Parathyroid adenoma (tissue), 2 donors: ENCODE data around the gene AKIRIN2.

ENCODE experiments used
- H2AFZ ChIP-seq: fragments of 300-600 bp; sonication (generic); one replicate; pipeline ENCODE4 v1.7.0; 2017; ENCODE audit warnings: antibody characterized with exemption, mild to moderate bottlenecking
- H3K27ac ChIP-seq: fragments of 300-600 bp; sonication (generic); one replicate; pipeline ENCODE4 v1.7.0; 2017
- H3K27me3 ChIP-seq: fragments of 300-600 bp; sonication (generic); one replicate; pipeline ENCODE4 v1.7.0; 2017; ENCODE audit warnings: low read length; ENCODE audit not compliant: control insufficient read depth, insufficient read depth
- H3K36me3 ChIP-seq: fragments of 300-600 bp; sonication (generic); one replicate; pipeline ENCODE4 v1.7.0; 2017; ENCODE audit warnings: low read length; ENCODE audit not compliant: control insufficient read depth, insufficient read depth
- H3K4me1 ChIP-seq: fragments of 300-600 bp; sonication (generic); one replicate; pipeline ENCODE4 v1.7.0; 2017; ENCODE audit warnings: control low read depth
- H3K4me2 ChIP-seq: fragments of 300-600 bp; sonication (generic); one replicate; pipeline ENCODE4 v1.7.0; 2017; ENCODE audit warnings: low read length
- H3K4me3 ChIP-seq: fragments of 300-600 bp; sonication (generic); one replicate; pipeline ENCODE4 v1.7.0; 2017; ENCODE audit warnings: low read depth, low read length
- H3K79me2 ChIP-seq: fragments of 300-600 bp; sonication (generic); one replicate; pipeline ENCODE4 v1.7.0; 2017; ENCODE audit warnings: control low read depth
- H3K9ac ChIP-seq: fragments of 300-600 bp; sonication (generic); one replicate; pipeline ENCODE4 v1.7.0; 2017; ENCODE audit warnings: mild to moderate bottlenecking
- H3K9me3 ChIP-seq: fragments of 300-600 bp; sonication (generic); one replicate; pipeline ENCODE4 v1.7.0; 2017; ENCODE audit warnings: low read length; ENCODE audit not compliant: control insufficient read depth
- CTCF ChIP-seq: fragments of 300-600 bp; sonication (generic); IDR thresholded peaks from one replicate; pipeline ENCODE4 v1.7.0; 2017; ENCODE audit warnings: antibody characterized with exemption, mild to moderate bottlenecking
- donor health status: primary hyperparathyroidism.

AKIRIN2 gene

DNA sequence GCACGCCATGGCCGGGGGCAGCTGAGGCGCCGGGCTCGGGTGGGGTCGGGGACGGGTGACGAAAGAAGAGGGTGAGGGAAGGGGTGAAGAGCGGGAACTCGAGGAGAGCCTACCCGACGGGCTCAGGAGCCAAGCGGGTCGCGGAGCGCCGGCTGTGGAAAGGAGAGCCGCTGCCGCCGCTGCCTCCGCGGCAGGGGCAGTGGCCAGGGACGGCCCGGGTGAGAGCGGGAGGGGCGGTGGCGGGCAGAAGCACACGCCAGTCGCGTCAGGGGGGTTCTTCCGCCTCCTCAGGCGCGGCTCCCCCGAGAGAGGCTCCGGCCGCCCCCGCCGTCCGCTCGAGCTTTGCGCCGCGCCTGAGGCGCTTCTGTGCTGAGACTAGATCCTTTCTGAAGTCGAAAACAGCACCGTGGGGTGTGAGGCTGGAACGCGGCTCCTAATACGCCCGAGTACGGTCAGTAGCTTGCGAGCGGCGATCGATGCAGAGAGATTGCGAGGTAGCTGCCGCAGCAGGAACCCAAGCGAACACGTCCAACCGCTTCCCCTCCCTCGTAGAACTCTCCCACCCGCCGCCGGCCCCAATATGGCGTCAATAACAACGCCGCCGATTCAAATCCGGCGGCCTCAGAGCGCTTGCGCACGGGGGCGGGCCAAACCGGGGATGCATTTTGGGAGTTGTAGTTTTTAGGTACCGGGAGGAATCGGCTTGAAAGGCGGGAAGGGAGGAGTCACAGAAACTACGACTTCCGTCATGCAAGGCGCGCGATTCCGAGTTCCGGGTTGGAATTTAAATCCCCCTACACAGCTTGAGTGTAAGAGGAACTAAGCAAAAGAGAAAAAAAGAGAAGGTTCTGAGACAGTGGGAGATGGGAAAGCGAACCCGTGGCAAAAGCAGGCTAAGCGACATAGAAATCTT is at the start of gene AKIRIN2:
TSS of gene AKIRIN2 (minus strand) at position 558 of the 913 bp plus-strand sequence. CDS start at position 9, 549 bp downstream.
- peak within 1 kb of the TSS; percentile 97 for H3K4me2 ChIP-seq
- peak within 1 kb of the TSS; percentile 72 for H3K4me3 ChIP-seq
- peaks cover 25% of the 10 kb centered on the region for H3K79me2 ChIP-seq
- H2AFZ ChIP-seq, result peak within 1 kb of the TSS; percentile 91
- peak within 1 kb of the TSS; percentile 90 for H3K27ac ChIP-seq
- no peaks in the 10 kb centered on the region for H3K27me3 ChIP-seq
- no peaks in the 10 kb centered on the region for H3K9me3 ChIP-seq
- peak within 1 kb of the TSS; percentile 88 for H3K9ac ChIP-seq
- H3K36me3 ChIP-seq, result no peaks in the 10 kb centered on the region
- H3K4me1 ChIP-seq, result peaks cover 5% of the 10 kb centered on the region
- no peak for TF ChIP-seq CTCF

DNA sequence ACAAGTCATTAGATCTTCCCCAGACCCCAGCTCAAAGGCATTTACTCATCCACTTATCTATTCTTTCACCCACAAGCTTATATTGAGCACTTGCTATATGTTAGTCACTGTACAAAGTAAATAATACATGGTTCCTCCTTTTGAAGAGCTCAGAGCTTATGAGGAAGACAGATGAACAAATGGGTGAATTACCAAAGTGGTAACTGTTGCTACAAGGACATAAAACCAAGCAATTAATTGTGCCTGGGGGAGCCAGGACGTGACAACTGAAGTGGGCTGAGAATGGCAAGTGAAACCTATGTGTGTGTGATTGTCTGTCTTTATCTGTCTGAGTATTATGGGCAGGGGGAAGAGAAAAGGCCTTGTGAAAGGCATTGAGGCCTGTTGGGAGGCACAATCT is 45.6 kb upstream of the AKIRIN2 start:
- H3K9ac ChIP-seq, result no peak overlapping the region
- no peak overlapping the region for H3K4me3 ChIP-seq
- H3K4me1 ChIP-seq, result no peaks in the 10 kb centered on the region
- no peak overlapping the region for H3K4me2 ChIP-seq
- H3K79me2 ChIP-seq, result no peaks in the 10 kb centered on the region
- no peaks in the 10 kb centered on the region for H3K36me3 ChIP-seq
- no peak overlapping the region for H2AFZ ChIP-seq
- no peaks in the 10 kb centered on the region for H3K9me3 ChIP-seq
- TF ChIP-seq CTCF, result no peak
- no peak overlapping the region for H3K27ac ChIP-seq
- no peaks in the 10 kb centered on the region for H3K27me3 ChIP-seq

- Histone ChIP-seq H3K4me1 (no peaks in the 10 kb centered on the region), H3K4me3 (no peak overlapping the region), H3K27me3 (no peaks in the 10 kb centered on the region), H3K79me2 (no peaks in the 10 kb centered on the region), H3K36me3 (no peaks in the 10 kb centered on the region), H3K4me2 (no peak overlapping the region), H2AFZ (no peak overlapping the region), H3K27ac (no peak overlapping the region), H3K9ac (no peak overlapping the region), H3K9me3 (no peaks in the 10 kb centered on the region)
- TF ChIP-seq CTCF, result no peak
These were observed 44.1 kb upstream of the AKIRIN2 start for GRCh38 chr6:87745966-87746721.

DNA sequence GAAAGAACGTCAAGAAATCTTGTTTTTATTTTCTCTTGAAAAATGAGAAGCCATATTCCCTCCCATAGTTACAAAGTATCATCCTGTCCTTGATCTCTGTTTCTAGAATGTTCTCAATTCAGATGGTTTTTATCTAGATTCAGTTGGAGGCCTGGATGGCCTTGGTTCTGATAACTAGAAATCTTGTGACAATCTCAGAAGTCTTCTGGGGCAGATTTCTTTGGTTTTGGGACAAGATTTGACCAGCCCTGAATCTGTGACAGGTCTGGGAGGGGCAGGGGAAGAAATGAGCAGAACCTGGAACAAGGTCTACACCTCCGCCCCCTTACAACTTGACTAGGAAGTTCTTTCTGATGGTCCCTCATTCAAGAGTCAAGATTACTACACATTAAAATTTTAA is 41.4 kb upstream of the AKIRIN2 start:
- no peaks in the 10 kb centered on the region for H3K79me2 ChIP-seq
- no peaks in the 10 kb centered on the region for H3K4me1 ChIP-seq
- TF ChIP-seq CTCF, result no peak
- H3K4me2 ChIP-seq, result no peak overlapping the region
- no peaks in the 10 kb centered on the region for H3K9me3 ChIP-seq
- no peaks in the 10 kb centered on the region for H3K36me3 ChIP-seq
- no peaks in the 10 kb centered on the region for H3K27me3 ChIP-seq
- peak overlapping the region; percentile 12 for H2AFZ ChIP-seq
- H3K27ac ChIP-seq, result no peak overlapping the region
- no peak overlapping the region for H3K4me3 ChIP-seq
- no peak overlapping the region for H3K9ac ChIP-seq
